Lower lobe of right lung (tissue), 1 donor: ENCODE measurements around the gene RC3H2. TPM values are rescaled to one million over a fixed set of nuclear protein-coding genes. Genes with fewer than 3 reads are reported as not detected.

Experiments used
- total RNA-seq: library from RNA; stranded (reverse); fragmentation: NEBNext Ultra II Directional; extraction: Animal tissue kit (Norgen Biotek cat#: 25700); gene quantifications from one replicate; pipeline ENCODE4 v1.2.1, GENCODE V29; 2021
- donor health status: DM: no; HTN: yes; CAD: no; lungs with severe emphysema.

Gene RC3H2
- total RNA-seq, 1 donor from 2014 or later: 44.2 TPM

Other genes starting within 250 kb of the RC3H2 start
- gene OR1B1, start 247.7 kb downstream of the RC3H2 start, total RNA-seq: not detected
- gene OR1L1, start 243.6 kb downstream of the RC3H2 start, total RNA-seq: not detected
- not detected for gene OR1L3, start 230.2 kb downstream of the RC3H2 start, total RNA-seq
- gene OR1L4, start 181.4 kb downstream of the RC3H2 start, total RNA-seq: not detected
- not detected for gene OR1L6, start 163.1 kb downstream of the RC3H2 start, total RNA-seq
- gene OR5C1, start 116.4 kb downstream of the RC3H2 start, total RNA-seq: not detected
- not detected for gene OR1K1, start 105.2 kb downstream of the RC3H2 start, total RNA-seq
- 31.0 TPM for gene PDCL, start 76.8 kb downstream of the RC3H2 start, total RNA-seq
- gene ZBTB6, start 8.0 kb upstream of the RC3H2 start, total RNA-seq: 8.9 TPM
- 7.2 TPM for gene ZBTB26, start 26.2 kb upstream of the RC3H2 start, total RNA-seq
- gene RABGAP1, start 35.7 kb upstream of the RC3H2 start, total RNA-seq: 62.0 TPM
- gene GPR21, start 128.3 kb upstream of the RC3H2 start, total RNA-seq: 2.2 TPM